Stimulated activated CD8-positive, alpha-beta memory T cell treated with anti-CD3 and anti-CD28 coated beads, Interleukin-7, amount 100 ng/mL, for 1 hour (primary cell): ENCODE measurements around the gene GIT2.
"Not testable (repeated sequence)": the region's sequence is repeated elsewhere in the genome, so short reads cannot be mapped to it uniquely, and the experiment has no call there.

Source experiments
- DNase-seq, 2 donors: peaks; one replicate each; pipeline ENCODE4 v3.0.0-alpha.2; 2020; ENCODE audit warnings: low read depth in 2 of 2

The GIT2 gene

DNA sequence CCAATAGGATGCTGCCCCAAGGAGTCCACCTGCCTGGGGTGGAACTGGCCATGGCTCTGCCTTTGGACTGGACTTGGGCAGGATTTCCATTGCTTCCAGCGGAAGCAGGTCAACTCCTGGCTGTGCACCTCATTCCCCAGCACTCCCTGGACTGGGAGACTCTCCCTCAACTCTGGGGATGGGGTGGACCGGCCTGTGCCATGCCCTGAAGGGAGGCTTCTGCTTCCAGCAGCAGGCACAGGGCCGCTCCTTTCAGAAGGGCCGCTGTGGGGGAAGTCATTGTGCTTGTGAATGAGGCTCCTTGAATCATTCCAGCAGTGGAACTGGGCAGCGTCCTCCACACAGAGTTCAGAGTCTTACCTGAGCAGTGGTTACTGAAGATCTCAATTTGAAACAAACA lies 73.1 kb downstream of the GIT2 start:
- DNase-seq: no peak

DNA sequence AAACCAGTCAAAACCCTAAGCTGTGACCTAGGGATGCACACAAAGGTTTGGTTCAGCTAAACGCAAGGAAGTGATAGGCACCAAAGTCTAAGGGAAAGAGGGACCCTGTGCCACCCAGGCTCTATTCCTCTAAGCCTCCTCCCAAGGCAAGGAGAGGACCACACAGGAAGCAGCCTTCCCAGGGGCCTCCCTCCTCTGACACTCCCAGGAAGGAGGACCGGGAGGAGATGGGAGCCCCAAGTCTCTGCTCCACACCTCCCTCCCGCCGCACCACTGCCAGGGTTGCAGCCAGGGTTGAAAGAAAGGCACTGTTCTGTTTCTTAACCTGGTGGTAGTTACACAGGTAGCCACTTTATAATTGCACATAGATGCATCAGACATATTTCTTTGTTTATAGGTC lies 74.2 kb downstream of the GIT2 start:
- DNase-seq: no peak

DNA sequence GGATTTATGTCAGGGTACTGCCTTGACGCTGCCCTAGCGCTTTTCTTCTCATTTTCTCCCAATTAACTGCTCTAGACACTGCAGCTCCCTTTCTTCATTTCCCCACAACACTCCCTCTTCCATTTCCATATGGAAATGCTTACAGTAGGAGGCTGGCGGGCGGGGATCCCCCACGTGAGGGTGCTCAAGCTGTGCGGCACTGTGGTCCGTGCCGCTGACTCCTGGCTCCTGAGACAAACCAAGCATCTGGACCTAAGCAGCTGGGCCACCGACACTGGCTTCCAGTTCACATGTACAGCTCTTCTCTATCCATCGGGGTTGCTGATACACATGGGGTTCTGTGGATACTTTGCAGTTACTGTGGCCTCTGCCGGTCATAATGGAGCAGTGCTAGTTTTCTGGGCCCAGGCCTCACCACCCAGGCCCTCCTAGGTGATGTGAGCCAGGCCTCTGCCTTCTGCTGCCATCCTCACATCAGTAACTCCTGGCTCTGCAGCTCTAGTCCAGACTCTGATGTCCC lies 75.8 kb downstream of the GIT2 start:
- DNase-seq: no peak

DNA sequence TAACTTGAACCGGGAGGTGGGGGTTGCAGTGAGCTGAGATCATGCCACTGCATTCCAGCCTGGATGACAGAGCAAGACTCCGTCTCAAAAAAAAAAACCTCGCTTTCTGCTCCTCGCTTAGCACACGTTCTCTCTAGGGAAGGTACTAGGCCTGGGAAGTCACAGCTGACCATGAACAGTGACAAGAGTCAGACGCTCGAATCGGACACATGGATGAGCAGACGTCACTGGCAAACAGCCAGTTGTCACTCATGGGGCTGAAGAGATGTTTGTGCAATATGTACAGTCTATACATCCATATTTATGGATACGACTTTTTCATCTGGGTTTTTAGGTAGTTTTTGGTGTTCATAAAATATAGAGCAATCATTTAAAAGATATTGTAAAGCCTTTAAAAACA lies 76.7 kb downstream of the GIT2 start:
- DNase-seq: no peak

DNA sequence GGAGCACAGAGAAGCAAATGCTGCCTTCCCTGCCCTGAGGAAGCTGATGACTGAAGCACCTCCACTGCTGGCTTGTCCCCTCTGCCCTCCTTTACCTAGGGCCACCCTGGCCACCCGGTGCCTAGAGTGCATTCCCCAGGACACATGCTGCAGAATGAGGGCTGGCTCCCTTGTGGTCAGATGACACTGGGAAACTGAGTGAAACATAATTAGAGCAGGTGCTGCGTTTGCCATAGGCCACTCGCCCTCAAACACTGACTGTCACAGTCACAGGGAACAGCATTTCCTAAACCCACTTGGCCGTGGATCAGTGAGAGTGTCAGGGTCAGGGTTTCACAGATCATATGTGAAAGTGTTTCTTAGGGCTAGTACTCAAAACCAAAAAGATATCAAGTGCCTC lies 80.1 kb downstream of the GIT2 start:
- no peak for DNase-seq

DNA sequence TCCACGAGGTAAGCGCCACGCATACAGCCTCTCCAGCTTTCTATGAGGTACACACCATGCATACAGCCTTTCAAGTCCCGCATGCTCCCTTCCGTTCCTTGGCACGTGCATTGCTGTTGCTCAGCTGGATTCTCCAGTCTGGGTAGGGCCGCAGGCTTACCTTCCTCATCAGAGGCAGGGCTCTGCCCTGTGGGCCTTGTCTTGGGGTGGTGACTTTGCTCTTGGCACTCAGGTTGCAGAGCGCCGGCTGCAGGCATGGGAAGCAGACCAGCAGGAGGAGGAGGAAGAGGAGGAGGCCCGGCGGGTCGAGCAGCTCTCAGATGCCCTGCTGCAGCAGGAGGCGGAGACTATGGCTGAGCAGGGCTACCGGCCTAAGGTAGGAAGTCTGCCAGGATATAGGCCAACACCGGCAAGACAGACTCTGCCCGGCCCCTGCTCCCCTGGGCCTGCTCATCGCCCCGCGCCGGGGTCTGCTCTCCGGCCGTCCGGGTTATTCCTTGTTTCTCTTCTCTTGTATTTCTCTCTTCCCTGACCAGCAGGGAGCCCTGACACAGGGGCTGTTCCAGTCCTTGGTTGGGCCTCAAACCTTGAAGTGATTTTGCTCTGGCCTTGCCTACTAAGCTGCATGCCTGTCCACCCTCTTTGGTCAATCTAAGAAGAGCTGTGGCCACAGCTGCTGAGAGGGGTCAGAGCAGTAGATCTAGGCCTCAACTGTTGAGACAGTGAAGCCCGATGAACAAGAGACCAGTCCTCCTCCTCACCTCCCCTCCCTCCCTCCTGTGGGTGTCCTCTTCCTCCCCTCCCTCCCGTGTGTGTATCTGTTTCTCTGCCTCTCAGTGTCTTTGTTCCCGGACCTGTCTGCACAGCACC lies 80.8 kb downstream of the GIT2 start:
- DNase-seq: no peak

DNA sequence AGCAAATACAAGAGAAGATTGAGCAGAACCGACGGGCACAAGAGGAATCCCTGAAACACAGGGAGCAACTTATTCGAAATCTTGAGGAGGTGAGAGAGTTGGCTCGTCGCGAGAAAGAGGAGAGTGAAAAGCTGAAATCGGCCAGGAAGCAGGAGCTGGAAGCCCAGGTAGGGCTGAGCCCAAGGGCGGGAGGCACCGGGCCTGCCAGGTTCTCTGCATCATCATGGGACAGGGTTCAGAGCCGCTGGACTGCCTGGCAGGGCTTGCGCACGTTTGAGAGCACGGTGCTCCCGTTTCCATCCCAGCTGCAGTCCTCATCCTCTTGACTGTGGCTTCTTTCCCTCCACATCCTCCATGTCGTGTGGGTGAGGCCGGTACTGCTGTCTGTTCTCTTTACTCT lies 81.7 kb downstream of the GIT2 start:
- DNase-seq: no peak

DNA sequence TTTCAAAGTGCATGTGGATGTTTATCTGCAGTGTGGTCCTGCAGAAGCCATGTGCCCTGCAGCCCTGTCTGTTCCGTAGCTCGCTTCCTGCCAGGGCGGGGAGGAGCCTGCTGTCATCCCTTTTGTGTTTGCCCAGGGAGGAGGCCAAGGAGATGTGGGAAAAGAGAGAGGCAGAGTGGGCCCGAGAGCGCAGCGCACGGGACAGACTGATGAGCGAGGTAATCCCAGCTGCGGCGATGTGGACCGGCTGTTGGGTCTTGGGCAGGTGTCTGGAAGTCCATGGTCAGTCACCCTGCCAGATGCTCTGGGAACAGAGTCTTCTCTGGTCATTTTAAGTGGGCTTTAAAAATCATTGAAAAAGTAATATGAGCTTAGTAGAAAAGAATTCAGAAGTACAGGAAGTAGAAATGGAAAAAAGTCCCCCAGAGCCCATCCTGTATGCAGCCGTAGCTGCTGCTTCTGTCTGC lies 83.3 kb downstream of the GIT2 start:
- DNase-seq: no peak

DNA sequence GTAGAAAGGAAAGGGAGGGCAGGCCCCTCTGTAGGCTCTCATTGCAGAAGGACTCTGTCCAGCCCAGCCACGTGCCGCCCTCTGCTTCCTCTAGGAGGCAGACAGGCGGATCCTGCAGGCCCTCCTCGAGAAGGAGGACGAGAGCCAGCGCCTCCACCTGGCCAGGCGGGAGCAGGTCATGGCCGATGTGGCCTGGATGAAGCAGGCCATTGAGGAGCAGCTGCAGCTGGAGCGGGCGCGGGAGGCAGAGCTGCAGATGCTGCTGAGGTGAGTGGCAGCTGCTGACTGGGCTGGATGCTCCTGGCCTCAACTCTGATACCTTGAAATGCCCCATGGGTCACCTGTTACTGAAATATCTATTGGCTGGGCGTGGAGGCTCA lies 85.2 kb downstream of the GIT2 start:
- no peak for DNase-seq

DNA sequence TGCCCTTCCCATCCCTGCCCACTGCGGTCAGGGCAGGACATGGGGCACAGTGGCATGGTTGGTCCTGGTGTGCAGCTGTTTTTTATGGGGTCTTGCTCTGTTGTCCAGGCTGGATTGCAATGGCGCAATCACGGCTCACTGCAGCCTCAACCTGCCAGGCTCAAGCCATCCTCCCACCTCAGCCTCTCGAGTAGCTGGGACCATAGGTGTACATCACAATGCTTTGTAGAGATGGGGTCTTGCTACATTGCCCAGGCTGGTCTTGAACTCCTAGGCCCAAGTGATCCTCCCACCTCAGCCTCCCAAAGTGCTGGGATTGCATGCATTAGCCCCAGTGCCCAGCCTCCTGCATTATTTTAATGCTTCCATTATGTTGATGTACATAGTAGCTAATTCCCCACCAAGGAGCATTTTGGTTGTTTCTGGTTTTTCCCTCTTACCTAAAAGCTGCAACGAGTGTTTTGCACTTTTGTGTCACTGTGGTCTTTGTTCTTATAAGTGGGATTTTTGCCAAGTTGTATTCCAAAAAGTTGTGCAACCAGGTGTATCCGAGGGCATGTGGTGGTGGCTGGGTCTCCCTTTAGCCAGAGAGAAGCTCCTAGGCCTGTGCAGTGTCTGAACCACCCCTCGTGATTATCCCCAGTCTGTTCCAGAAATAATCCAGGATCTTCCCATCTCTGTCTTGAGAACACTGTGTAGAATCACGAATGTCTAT lies 85.8 kb downstream of the GIT2 start:
- DNase-seq: no peak

DNA sequence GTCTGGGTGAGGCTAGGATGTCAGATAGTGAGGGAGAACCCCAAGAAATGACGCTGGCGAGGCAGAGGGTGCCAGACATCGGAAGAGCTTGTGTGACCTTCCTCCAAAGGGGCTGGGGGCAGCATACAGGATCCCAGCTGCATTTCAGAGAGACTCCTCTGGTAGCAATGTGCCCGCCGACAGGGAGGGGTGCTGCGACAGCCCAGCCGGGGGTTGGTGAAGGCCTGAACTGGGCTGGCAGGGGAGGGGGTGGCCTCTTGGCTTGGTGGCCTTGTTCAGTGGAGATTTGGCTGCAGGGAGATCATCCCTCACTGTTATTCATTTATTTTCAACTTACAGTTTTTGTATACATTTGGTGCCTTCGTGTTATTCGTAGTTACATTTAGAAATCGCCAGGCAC lies 90.9 kb downstream of the GIT2 start:
- DNase-seq: no peak

DNA sequence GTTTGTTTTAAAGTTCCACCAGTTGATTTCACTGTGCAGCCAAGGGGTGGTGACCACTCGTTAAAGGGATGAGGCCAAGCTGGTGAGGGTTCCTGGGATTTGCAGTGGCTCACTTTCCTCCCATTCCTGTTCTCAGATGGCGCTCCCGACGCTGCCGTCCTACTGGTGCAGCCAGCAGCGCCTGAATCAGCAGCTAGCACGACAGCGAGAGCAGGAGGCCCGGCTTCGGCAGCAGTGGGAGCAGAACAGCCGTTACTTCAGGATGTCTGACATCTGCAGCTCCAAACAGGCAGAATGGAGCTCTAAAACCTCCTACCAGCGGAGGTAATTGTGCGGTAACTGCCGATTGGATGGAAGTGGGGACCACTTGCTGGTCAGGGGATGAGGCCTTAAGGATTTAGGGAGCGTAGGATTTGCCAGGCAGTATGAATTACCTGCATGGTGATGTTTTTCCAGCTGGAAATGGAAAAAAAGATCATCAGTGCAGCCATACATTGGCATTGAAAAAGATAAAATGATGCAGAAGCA lies 93.2 kb downstream of the GIT2 start:
- DNase-seq: no peak

DNA sequence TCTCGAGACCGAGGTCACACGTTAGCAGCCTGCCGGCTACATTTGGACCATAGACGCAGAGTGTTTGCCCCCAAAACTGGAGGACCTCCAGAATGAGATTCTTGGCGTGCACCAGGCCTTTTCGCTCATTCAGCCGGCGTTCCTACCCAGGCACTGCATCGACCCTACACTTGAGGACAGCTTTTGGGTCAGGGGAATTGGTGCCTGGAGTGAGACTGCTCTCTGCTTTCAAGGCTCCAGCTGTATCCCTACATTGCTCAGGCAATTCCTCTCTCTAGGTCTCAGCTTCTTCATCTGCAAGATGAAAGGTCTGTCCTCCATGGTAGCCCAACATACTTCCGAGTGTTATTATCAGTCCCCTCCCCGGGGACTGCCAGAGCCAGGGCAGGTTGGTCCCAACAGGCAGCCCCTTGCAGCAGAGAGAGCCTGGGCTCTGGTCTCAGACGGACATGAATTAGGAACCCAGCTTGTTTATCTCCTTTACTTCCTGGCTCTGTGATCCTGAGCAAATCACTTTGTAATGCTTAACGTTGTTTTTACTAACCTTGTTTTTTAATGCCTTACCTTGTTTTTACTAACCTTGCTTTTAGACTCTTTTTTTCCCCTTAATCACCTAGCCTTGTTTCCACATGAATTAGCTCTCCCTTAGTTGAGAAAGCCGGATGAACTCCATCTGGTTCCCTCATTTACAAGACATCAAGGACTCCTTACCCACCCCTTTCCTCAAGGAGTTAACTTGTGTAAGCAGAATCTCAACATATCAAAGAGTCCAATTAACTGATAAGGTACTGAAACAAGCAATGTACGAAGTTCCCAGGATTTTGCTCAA lies 95.2 kb downstream of the GIT2 start:
- DNase-seq: no peak

DNA sequence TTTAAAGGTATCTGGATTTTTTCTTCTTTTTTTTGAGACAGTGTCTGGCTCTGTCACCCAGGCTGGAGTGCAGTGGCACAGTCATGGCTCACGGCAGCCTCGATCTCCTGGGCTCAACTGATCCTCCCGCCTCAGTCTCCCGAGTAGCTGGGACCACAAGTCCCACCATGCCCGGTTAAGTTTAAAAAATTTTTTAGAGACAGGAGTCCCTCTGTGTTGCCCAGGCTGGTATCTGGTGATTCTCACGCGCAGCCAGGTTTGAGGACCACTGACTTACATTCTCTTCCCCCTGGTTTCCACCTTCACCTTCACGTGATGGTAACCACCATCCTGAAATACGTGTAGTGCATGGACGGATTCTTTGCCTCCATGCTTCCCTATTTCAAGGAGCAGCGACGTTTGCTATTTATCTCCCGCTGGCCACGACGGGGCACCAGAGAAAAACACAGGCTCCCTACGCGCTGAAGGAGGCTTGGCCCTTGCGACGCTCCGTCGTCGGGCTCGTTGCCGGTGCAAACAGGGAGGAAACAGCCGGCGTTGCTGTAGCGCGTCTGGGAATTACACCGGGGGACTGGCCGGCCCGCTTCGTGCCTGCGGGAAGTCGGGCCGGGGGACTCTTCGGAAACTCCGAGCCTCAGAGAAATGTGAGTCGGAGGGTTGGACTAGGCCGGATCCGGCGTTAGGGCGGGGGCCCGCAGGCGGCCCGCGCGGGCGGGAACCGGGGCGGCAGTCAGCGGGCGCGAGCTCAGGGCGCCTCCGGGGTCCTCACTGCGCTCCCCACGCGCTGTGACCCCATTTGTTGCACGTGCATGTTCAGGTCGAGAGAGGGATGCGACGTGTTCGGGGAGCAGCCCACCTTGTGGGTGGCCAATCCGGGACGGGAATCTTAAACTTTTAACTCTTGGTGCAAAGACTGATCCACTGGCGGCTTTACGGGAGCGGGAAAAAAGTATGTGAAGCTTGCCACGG lies 96.1 kb downstream of the GIT2 start, which contains the start of gene TCHP:
TSS of gene TCHP (plus strand) at position 492 of the 969 bp plus-strand sequence. CDS start 2,753 bp downstream, outside the sequence.
- peak; percentile 32 to 43 for DNase-seq

DNA sequence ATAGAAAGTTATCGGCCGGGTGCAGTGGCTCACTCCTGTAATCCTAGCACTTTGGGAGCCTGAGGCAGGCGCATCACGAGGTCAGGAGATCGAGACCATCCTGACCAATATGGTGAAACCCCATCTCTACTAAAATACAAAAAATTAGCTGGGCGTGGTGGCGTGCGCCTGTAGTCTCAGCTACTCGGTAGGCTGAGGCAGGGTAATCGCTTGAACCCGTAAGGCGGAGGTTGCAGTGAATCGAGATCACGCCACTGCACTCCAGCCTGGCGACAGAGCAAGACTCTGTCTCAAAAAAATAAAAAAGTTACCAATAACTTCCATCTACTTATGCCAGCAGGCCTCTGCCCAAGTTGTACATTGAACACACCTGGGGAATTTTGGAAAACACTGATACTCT lies 96.8 kb downstream of the GIT2 start:
- not testable (repeated sequence) for DNase-seq

DNA sequence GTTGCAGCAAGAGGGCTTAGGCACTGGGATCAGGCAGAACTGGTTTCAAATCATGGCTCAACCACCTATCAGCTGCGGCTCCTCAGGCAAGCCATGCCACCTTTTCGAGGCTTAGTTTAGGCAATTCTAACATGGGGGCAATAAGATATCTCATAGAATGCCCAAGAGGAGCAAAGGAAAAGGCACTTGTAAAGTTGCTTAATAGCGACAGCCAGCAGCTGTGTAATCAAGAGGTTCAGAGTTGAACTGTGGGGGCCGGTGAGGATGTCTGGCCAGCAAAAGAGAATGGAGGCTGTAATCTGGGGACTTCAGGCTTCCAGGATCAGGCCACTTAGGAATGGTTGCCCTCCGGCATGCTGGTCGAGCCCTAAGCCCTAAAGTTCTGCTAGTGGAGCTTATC lies 99.1 kb downstream of the GIT2 start:
- DNase-seq: no peak

DNA sequence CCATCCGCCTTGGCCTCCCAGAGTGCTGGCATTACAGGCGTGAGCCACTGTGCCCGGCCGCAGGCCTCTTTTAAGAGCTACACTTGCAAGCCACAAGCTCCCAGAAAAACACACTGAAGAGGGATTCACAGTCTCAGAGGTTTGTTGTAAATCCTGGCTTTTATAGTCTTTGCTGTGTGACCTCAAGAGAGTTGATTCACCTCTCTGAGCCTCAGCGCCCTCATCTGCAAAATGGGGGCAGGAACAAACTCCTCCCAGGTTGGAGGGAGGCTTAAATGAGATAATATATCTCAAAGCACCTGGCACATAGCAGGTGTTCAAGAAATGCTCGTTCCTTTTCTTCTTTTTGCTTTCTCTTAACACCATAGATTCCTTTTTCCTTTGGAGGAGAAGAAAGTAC lies 100.0 kb downstream of the GIT2 start:
- DNase-seq: no peak

DNA sequence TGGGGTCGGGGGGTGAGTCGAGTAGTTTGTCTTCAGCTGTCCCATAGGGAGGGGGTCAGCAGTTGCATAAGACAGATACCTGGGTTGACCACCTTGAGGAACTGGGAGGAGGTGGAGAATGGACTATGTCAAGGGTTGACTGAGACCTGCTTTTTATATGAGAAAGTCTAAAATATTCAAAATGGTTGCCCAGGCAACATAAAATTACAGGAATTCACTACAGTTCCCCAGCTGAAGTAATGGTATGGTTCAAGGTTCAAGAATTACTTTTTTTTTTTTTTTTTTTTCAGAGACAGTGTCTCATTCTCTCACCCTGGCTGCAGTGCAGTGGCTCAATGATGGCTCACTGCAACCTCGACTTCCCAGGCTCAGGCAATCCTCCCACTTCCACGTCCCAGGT lies 101.2 kb downstream of the GIT2 start:
- DNase-seq: no peak

DNA sequence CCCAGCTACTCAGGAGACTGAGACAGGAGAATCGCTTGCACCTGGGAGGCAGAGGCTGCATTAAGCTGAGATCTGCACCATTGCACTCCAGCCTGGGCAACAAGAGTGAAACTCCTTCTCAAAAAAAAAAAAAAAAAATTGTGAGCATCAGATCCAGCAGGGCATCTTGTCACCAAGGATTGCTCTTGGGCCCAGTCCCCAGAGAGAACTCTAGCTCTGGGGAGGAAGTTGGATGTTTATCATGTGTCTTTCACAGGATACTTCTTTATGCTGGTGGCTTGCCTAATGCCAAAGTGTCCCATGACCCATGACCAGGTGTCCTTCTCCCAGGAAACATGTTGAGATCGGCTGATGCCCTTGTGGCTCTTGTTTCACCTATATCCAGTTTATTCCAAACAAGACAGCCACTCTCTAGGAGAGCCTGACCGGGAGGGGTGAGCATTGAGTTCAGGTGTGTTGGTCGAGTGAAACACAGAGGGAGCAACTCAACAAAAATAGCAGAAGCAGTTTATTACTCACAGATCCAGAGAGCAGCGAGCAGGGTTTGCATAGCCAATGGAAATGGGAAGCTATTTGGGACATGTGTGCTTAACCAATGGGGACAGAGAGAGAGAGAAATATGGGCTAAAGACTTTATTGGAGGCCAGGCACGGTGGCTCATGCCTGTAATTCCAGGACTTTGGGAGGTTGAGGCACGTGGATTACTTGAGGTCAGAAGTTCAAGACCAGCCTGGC lies 102.7 kb downstream of the GIT2 start:
- no peak for DNase-seq

DNA sequence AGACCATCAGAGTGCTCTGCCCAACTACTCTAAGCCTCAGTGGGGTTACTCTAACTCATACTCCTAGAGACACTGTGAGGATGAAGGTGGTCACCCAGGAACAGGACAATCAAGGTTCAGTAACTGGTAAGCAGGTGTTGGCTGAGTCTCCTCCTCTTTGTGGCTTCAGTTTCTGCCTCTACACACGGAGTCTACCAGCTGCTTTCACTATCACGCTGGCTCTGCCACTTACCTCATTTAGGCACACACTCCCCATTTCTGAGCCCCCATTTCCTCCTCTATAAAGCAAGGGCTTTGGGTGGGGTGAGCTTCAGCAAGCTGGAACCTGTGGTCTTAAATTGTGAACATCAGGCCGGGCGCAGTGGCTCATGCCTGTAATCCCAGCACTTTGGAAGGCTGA lies 103.4 kb downstream of the GIT2 start:
- no peak for DNase-seq
